Tibial nerve (tissue), 4 donors: ENCODE results near the gene CASP12. TPM values are rescaled to one million over a fixed set of nuclear protein-coding genes. Genes with fewer than 3 reads are reported as not detected.
A peak's percentile ranks its signal among the peaks of the same experiment; 100 is the strongest.
"Not testable (repeated sequence)": the region's sequence is repeated elsewhere in the genome, so short reads cannot be mapped to it uniquely, and the experiment has no call there.

Source experiments
- DNase-seq, 2 donors: peaks; one replicate each; pipeline ENCODE4 v3.0.0-alpha.2; 2019; ENCODE audit warnings: low spot score in 2 of 2
- H3K27ac ChIP-seq, 4 donors: fragments of 200-600 bp; sonication (generic) in 3 of 4; one replicate each; pipeline ENCODE4 v1.5.1; 2017 to 2019; ENCODE audit warnings: mild to moderate bottlenecking in 1 of 4
- H3K27me3 ChIP-seq, 2 donors: fragments of 200-600 bp; sonication (generic) in 1 of 2; one replicate each; pipeline versions ENCODE4 v1.5.1 to v1.6.0; 2017 to 2019
- H3K36me3 ChIP-seq, 3 donors: fragments of 200-600 bp; sonication (generic); one replicate each; pipeline ENCODE4 v1.5.1; 2018 to 2019
- H3K4me1 ChIP-seq, 4 donors: fragments of 200-600 bp; sonication (generic) in 3 of 4; one replicate each; pipeline ENCODE4 v1.5.1; 2017 to 2019
- H3K4me3 ChIP-seq, 4 donors: fragments of 200-600 bp; sonication (generic) in 3 of 4; one replicate each; pipeline ENCODE4 v1.5.1; 2017 to 2019; ENCODE audit warnings: mild to moderate bottlenecking in 1 of 4, moderate library complexity in 1 of 4
- H3K9me3 ChIP-seq, 4 donors: fragments of 200-600 bp; sonication (generic) in 3 of 4; one replicate each; pipeline ENCODE4 v1.5.1; 2017 to 2019
- CTCF ChIP-seq, 5 experiments: fragments of 200-600 bp in 3 of 5; fragments of 450-650 bp in 2 of 5; sonication (generic) in 3 of 5; IDR thresholded peaks; one replicate each; pipeline ENCODE4 v1.5.1; 2016 to 2019; ENCODE audit warnings: antibody characterized with exemption in 5 of 5, mild to moderate bottlenecking in 3 of 5, moderate library complexity in 2 of 5
- EP300 ChIP-seq, 2 donors: sonication (generic); formaldehyde crosslinking; IDR thresholded peaks; one replicate each; pipeline ENCODE4 v1.6.1; 2017; ENCODE audit warnings: antibody characterized with exemption in 2 of 2, mild to moderate bottlenecking in 1 of 2
- POLR2A ChIP-seq, 2 donors: fragments of 450-650 bp; IDR thresholded peaks; one replicate each; pipeline ENCODE4 v1.6.1; 2017; ENCODE audit warnings: antibody characterized with exemption in 2 of 2, mild to moderate bottlenecking in 2 of 2, moderate library complexity in 2 of 2
- WGBS, 2 donors: methylation state at CpG; one replicate each; pipeline ENCODE4 v1.1.5; 2018; 5-methylcytosine and 5-hydroxymethylcytosine counted together
- total RNA-seq, 4 donors: library from RNA; depleted of rRNA; stranded (reverse); fragments of >200 nt; gene quantifications; one replicate each; pipeline ENCODE4 v1.1.0, GENCODE V29; 2016

The CASP12 gene
- total RNA-seq = 1 to 10 TPM in 3 of 4 donors, not detected in 1; 1.7 to 2.3 (median 2.2) TPM

GRCh38 chr11:104897891-104898684, at the start of gene CASP12:
Gene CASP12, minus strand, starts transcription at chr11:104898460.
- H3K9me3 ChIP-seq = no peaks in the 10 kb centered on the region
- no peak for DNase-seq
- peaks cover 0 to 55% (median 2%) of the 10 kb centered on the region in 4 donors for H3K4me1 ChIP-seq
- 42% methylated on average over 9 of the region's 9 CpGs for WGBS, 2 donors
- peaks cover 0 to 15% (median 0%) of the 10 kb centered on the region in 3 donors for H3K36me3 ChIP-seq
- TF ChIP-seq CTCF (IDR thresholded peaks at IDR 0.05) (no peak), EP300 (IDR thresholded peaks at IDR 0.05) (peak; percentile 13 to 30), POLR2A (IDR thresholded peaks at IDR 0.05) (no peak)
- H3K27ac ChIP-seq = peak within 1 kb of the TSS; percentile 31 to 84 (median 71)
- H3K27me3 ChIP-seq = no peaks in the 10 kb centered on the region
- H3K4me3 ChIP-seq = peak within 1 kb of the TSS; percentile 5 to 43 (median 20)

- Histone ChIP-seq H3K9me3 (no peaks in the 10 kb centered on the region), H3K36me3 (peaks cover 2 to 92% (median 7%) of the 10 kb centered on the region in 3 donors)
- peak in 1 of 2 donors; percentile 42 for DNase-seq
Observed at GRCh38 chr11:104946907-104947306, 48.6 kb upstream of the CASP12 start.

GRCh38 chr11:104944076-104944475, 45.8 kb upstream of the CASP12 start:
- TF ChIP-seq POLR2A (IDR thresholded peaks at IDR 0.05) = no peak
- TF ChIP-seq EP300 (IDR thresholded peaks at IDR 0.05) = no peak
- no peak for TF ChIP-seq CTCF (IDR thresholded peaks at IDR 0.05)
- peaks cover 0 to 66% (median 4%) of the 10 kb centered on the region in 3 donors for H3K36me3 ChIP-seq
- H3K27ac ChIP-seq = no peak overlapping the region
- no peaks in the 10 kb centered on the region for H3K27me3 ChIP-seq
- H3K9me3 ChIP-seq = no peaks in the 10 kb centered on the region
- no peak for DNase-seq
- no peaks in the 10 kb centered on the region for H3K4me1 ChIP-seq
- H3K4me3 ChIP-seq = no peak overlapping the region

More at GRCh38 chr11:104946907-104947306, 48.6 kb upstream of the CASP12 start:
- 20 to 30% methylated on average over 2 of the region's 2 CpGs for WGBS, 2 donors
- no peaks in the 10 kb centered on the region for H3K27me3 ChIP-seq
- no peaks in the 10 kb centered on the region for H3K4me1 ChIP-seq
- no peak overlapping the region for H3K4me3 ChIP-seq
- TF ChIP-seq CTCF (IDR thresholded peaks at IDR 0.05) = peak; percentile 24 to 53 (median 27)
- TF ChIP-seq POLR2A (IDR thresholded peaks at IDR 0.05) = no peak
- no peak overlapping the region for H3K27ac ChIP-seq

GRCh38 chr11:104943561-104943960, 45.3 kb upstream of the CASP12 start:
- Histone ChIP-seq H3K4me3 (no peak overlapping the region), H3K27ac (no peak overlapping the region), H3K4me1 (no peaks in the 10 kb centered on the region), H3K36me3 (peaks cover 0 to 60% (median 4%) of the 10 kb centered on the region in 3 donors), H3K9me3 (no peaks in the 10 kb centered on the region), H3K27me3 (no peaks in the 10 kb centered on the region)
- TF ChIP-seq EP300 (IDR thresholded peaks at IDR 0.05) (no peak), POLR2A (IDR thresholded peaks at IDR 0.05) (no peak), CTCF (IDR thresholded peaks at IDR 0.05) (no peak)
- WGBS, 2 donors = 45 to 46% methylated on average over 2 of the region's 2 CpGs
- DNase-seq = no peak

- H3K27ac ChIP-seq = no peak overlapping the region
- WGBS, 2 donors = 65 to 80% methylated on average over 1 of the region's 1 CpG
- H3K4me1 ChIP-seq = no peaks in the 10 kb centered on the region
- no peaks in the 10 kb centered on the region for H3K36me3 ChIP-seq
- H3K27me3 ChIP-seq = no peaks in the 10 kb centered on the region
- no peak overlapping the region for H3K4me3 ChIP-seq
- no peak for DNase-seq
- H3K9me3 ChIP-seq = peaks cover 0 to 5% (median 2%) of the 10 kb centered on the region in 4 donors
- TF ChIP-seq POLR2A (IDR thresholded peaks at IDR 0.05) = no peak
Observed at GRCh38 chr11:104934594-104934993, 36.3 kb upstream of the CASP12 start.

GRCh38 chr11:104934073-104934472, 35.8 kb upstream of the CASP12 start:
- H3K4me3 ChIP-seq, H3K27ac ChIP-seq, H3K4me1 ChIP-seq, DNase-seq, H3K27me3 ChIP-seq, H3K9me3 ChIP-seq, H3K36me3 ChIP-seq: not testable (repeated sequence)
- 94 to 98% methylated on average over 3 of the region's 3 CpGs for WGBS, 2 donors
